HUDEP-2 (cell line): ENCODE data around the gene PLCD3.

Experiments used
- DNase-seq, 76 experiments: peaks; one replicate each; lab custom pipeline; 2025; ENCODE audit not compliant: unreplicated experiment in 76 of 76; lab: John Stamatoyannopoulos, UW

The PLCD3 gene

DNA sequence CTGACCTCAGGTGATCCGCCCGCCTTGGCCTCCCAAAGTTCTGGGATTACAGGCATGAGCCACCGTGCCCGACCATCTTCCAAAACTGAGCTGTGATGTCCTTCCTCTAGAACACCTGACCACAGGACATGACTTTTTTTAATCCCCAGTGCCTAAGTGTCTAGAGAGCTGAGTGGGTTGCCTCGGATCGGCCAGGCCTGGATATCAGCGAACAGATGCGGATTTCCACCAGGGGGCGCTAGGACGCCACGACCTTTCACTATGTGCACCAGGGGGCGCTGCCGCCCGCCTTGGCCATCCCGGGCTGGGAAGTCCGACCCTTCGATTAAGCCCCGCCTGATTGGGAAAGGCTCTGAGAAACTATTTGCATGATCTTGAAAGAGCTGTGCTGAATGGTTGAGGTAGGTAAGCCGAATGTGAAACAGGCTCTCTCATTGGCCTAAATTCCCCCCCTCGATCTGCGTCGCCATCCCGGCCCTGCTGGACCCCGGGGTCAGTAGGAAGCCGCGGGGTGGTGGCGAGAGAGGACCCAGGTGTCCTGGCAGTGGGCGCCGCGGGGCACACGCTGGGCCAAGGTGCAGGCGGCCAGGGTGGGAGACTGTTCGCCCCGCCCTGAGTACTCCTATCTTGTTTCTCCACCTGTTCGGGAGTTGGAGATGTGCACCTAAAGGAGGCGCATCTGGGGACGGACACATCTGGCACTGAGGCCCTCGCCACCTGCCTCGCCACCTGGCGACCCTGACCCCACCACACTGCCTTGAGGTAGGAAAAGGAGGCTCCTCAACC, 3.1 kb upstream of the PLCD3 start, which contains the start of gene ACBD4:
Gene ACBD4, plus strand, starts transcription at position 496 of the 786 bp plus-strand sequence. CDS start 458 bp downstream, outside the sequence.
- DNase-seq = peak in 74 of 76 experiments; percentile 67 to 98 (median 93)

DNA sequence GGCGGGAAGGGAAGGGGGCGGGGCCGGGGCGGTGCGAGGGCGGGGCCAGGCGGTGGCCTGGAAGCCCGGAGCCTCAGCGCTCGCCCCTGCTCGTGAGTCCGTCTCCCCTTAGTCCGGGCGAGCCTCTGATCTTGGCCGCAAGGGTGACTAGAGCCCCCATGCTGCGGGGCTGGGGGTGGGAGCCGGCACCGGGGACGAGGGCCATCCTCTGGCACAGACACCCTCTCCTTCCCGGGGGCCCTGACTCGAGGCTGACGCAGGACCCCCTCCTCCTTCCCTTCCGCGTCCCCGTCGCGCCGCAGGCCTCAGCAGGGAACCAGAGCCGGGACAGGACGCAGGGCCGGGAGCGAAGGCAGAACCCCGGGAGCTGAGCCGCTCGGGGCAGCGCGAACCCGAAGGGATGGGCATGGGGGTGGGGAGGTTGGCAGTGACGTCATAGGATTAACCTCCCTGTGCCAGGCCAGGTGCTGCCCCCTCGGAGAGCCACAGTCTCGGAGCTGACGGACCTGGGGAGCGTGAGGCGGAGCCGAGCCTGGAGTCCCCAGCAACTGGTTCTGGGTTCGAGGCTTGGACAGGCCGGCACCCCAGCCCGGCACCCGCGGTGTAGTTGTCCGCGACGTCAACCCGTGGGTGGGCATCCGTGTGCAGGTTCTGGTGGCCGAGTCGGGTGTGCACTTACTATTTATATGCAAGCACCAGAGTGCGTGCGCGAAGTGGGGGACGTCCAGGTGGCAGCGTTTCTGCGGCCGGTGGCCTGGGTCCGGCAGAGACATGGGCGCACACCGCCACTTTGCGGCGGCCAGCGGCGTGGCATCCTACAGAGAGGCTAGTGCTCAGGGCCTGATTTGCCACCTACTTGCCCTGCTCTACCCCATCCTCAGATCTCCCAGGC, 503 bp upstream of the PLCD3 start:
- peak in 68 of 76 experiments; percentile 14 to 83 (median 58) for DNase-seq

DNA sequence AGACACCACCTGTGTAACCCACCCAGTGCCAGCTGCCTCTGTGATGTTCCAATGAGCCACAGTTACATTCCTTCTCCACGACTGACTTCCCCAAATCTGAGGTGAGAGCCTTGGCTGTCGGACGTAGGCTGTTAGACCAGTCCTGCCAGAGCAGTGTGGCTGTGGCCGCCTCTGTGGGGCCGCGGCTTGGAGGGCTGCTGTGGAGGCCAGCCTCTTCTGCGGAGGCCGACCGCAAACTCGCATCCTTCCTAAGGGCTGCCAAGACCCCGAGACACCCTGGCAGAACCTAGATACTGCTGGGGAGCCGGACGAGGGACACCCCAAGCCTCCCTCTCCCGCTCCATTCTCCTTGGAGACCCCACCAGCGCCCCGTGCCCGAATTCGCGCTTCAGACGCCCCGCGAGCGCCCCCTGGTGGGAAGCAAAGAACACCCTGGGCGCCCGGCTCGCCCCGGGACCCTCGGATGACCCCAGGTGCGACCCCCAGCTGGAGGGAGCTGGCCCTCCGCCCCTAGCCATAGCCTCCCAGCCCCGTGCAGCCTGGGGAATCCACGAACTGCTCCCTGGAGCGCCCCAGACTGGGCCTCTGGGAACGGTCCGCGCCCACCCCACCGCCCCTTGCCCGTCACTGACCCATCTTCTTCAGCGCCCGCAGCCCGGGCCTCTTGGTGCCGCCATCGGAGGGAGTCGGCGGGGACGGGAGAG, 547 bp downstream of the PLCD3 start:
- DNase-seq = peak in 13 of 76 experiments; percentile 15 to 56 (median 26)

DNA sequence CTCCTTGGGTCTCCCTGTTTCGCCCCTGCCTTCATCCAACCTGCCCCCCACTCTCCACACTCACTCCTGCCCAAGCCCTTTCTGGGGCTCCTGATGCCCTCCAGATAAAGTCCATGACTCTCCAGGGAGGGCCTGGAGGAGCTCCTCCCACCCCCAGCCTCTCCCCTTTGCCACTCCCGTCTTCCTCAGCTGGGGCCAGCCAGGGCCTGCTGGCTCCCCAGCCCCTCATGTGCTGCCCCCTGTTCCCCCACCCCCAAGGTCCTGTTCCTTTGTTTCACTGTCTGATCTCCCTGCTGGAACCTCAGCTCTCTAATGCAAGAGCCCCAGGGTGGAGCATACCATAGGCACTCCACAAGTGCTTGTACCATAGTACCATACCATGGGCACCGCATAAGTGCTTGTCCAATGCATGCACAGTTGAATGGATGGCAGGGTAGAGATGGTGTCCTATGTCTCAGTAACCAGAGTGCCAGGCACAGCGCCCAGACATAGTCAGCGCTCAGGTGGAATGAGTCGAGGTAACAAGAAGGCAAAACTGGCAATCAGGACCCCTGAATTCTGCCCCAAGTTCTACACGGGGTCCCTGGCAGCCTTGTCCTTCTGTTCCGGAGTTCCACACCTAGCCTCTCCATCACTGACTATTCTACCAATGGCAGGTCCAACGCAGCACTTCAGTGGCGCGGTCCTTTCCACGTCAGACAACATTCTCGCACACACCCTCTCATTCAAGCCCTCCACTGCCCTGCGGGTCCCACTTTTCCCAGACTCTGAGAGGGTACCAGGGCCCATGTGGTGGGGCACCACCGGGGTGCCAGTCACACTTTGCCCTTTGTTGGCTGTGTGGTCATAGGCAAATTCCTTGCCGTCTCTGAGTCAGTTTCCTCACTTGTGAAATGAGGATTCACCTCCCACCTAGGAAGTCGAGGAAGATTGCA, 1.4 kb downstream of the PLCD3 start:
- no peak for DNase-seq

DNA sequence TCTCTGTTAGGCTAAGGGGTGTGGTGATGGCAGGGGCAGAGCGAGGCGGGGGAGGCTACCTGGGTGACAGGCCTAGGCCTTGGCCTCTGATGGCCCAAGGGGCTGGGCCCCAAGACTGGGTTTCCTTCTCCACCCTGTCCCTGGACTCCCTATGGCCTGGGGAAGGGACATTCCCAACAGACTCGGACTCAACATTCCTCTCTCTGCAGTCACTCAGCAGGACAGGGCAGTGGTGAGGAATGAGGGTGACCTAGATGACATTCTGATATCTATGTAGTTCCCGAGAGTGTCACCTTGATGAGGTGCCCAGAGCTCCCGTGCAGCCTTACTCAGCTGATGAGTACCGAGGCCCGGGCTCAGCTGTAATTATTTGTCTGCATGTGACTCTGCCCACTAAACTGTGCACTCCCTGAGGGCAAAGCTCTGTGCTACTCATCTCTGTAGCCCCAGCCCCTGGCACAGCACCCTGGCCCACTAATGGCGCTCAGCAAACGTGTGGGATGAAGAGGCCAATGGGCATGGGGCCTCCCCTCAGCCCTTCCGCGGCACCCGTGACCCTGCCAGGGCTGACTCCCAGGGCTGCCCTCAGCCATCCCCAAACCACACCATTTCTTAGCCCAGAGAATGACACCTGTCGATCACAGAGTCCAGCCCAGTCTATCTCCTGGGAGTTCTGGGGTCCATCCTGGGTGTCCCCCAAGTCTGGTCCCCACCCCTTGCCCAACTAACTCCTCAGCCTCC, 2.2 kb downstream of the PLCD3 start:
- no peak for DNase-seq

DNA sequence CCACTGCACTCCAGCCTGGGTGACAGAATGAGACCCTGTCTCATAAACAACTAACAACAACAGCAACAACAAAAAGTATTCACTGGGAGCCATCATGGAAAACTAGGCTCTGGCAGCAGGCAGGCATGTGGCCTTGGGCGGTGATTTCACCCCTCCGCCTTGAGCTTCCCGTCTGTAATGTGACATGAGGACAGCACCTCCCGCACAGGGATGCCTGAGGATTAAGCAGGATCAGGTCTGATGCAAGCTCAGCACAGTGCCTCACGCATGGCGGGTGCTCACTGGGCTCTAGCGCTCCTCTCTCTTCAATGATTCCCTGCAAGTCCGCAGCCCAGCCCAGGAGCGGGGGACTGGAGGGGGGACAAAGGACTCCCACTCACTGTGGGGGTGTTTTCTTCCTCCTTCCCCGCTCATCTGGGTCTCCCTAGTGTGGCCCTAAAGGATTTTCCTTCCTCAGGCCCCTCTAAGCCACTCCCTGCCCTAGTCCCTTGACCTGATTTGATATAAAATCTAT, 2.8 kb downstream of the PLCD3 start:
- DNase-seq = no peak

DNA sequence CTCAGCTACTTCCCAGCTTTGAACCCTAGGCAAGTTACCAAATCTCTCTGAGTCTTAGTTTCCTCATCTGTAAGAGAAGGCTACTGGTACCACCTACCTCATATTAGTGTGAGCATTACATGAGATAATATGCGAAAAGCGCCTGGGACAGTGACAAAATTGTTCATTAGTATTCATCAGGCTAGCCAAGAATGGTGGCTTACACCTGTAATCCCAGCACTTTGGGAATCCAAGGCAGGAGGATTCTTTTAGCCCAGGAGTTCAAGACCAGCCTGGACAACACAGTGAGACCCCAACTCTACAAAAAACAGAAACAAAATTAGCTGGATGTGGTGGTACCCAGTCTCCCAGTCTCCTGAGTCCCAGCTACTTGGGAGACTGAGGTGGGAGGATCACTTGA, 3.3 kb downstream of the PLCD3 start:
- DNase-seq = no peak

DNA sequence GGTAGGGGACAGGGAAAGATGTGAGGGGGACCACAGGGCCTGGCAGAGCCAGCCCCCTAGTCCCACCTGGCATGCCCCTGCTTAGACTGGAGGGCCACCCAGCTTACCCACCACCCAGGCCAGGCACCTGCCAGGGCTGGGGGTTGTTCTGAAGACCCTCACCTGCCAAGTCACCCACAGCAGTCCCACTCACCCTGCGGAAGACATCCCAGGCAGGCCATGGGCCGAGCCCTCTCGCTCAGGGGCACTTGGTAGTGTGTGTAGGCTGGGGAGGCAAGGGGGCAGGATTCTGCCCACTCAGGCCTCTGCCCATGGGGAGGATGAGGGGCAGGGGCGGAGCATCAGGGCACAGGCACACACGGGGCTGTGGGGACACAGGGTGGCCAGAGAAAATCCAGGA, 4.0 kb downstream of the PLCD3 start:
- no peak for DNase-seq

DNA sequence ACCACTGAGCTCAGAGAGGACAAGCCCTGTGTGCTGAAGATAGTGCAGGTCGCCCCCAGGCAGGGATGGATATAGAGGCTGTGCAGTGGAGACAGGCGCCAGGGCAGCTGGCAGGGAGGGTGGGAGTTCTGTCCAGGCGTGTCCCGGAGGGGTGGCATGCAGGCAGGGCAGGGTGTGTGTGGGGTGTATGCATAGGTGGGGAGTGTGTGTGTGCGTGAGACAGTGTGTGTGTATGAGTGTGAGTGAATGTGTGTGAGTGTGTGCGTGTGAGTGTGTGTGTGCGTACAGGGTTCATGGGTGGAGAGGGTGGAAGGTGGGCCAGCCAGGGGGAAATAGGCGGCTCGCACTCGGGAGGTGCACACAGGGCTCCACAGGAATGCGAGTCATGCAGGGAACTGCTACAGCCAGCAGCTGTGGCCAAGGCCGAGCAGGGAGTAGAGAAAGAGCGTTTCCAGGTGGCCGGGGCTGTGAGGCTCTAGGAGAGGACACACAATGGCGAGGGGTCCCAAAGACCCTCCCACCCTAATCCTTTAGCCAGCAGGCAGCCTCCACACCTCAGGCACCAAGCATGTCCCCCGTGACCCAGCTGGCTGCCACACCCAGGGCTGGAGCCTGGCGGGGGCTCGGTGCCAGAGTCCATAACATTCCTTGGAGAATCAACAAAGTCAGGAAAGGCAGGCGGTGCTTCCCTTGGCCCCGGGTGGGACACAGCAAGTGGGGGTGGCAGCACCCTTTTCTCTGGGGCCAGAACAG, 4.6 kb downstream of the PLCD3 start:
- DNase-seq = no peak

DNA sequence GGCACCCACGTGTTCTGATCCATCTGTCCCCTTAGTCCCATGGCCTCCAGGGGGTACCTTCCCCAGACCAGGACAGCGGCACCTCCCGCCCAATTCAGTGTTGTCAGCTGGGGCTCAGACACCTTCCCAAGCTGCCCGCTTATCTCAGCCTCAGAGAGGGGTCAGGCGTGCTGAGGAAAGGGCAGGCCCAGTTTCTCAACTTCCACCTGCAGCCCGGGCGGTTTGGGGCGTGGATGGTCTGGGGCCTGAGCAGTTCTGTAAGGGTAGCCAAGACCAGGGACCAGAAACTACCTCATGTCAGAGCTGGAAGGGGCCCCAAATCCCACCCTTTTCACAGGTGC, 5.1 kb downstream of the PLCD3 start:
- DNase-seq = no peak

DNA sequence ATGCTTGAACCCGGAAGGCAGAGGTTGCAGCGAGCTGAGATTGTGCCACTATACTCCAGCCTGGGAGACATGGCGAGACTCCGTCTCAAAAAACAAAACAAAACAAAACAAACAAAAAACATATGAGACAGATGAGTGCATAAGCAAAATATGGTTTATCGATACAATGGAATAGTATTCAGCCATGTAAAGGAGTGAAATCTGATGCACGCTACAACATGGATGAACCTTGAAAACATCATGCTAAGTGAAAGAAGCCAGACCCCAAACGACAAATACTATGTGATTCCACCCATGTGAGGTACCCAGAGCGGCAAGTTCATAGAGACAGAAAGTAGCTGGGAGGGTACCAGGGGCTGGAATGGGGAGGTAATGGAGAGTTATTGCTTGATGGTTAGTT, 6.8 kb downstream of the PLCD3 start:
- no peak for DNase-seq

DNA sequence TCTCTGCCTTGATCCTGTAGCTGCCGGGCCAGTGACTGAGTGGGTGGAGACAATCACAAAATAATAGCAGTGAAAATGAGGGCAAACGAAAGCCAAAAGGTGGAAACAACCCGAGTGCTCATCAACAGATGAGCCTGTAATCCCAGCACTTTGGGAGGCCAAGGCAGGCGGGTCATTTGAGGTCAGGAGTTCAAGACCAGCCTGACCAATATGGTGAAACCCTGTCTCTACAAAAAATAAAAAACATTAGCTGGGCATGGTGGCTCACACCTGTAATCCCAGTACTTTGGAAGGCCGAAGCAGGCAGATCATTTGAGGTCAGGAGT, 7.6 kb downstream of the PLCD3 start:
- peak in 5 of 76 experiments; percentile 10 to 38 (median 19) for DNase-seq

DNA sequence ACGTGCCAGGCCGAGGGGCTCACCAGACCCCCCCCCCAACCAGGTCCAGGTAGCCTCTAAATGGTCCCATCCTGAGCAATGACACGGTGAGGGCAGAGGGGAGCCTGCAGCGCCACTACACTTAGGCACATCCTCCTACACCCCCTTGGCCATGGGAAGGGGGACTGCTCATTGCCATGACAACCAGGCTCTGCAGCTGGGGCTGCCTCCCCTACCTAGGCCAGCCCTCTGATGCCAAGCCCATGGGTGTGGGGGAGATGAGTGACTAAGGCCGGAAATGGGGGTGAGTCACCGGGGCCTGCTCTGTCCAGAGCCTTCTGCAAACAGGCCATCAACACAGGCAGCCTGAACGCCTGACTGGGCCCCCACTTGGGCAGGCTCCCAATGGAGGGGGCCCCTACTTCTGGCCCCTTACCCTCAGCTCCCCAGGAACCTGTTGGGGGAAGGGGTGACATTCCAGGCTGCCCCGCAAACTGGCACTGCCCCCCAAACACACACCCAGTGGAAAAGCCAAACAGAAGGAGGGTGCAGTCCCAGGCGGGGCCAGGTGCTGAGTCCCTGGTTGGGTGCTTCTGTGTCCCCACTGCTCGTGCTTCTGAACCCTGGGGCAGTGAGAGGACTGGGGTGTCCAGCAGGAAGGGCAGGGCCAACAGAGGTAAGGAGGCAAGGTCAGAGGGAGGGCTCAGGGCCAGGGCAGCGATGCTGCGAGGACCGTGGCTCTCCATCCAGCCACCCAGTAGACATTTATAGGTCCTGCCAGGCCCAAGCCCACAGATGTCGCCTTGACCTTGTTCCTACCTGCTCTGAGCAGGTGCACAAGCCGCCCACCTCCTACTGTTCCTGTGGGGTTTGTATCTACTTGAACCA, 8.2 kb downstream of the PLCD3 start:
- DNase-seq = peak in 66 of 76 experiments; percentile 7 to 85 (median 55)

DNA sequence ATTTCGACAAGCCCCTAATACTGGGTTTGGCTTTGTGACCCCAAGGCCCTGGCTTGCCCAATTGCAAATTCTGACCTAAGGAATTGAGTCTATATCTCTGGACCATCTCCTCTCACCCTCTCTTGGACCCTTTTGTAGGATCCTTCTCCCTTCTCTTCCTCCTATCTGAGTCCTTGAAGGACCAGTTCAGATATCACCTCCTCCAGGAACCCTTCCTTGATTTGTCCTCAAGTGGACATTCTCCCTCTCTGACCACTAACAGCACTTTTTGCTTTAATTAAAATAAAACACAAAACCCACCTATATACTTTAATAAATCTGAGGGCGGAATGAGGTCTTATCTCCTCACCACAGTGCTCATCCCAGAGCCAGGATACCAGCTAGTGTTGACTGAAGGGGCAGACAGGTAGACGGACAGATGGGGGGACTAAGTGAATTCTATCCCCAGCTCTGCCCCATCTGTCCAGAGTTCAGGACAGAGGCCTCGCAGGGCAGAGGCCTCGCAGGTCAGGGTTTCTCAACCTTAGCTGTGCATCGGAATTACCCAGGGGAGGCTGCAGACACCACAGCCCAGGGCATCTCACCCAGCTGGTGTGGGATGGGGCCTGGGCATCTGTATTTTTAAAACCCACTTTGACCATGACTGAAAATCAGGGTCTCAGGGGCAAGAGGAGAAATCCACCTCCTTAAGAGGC, 9.1 kb downstream of the PLCD3 start:
- no peak for DNase-seq

DNA sequence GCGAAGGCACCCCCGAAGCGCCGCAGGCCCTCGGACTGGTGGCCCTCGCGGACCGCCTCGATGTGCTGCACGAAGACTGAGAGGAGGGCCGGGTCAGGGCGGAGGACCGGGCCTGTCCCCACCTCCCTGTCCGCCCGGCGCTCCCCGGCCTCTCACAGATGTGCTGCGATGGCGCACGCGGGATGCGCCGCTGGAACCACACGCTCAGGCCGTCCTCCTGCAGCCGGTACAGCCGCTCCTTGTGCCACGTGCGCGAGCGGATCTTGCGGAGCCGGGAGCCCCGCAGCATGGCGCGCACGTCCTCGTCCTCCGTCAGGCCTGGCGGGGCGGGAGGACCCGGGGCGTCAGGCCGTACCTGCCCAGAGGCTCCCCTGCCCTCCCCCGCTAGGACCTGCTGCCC, 11.3 kb downstream of the PLCD3 start:
- DNase-seq = no peak

DNA sequence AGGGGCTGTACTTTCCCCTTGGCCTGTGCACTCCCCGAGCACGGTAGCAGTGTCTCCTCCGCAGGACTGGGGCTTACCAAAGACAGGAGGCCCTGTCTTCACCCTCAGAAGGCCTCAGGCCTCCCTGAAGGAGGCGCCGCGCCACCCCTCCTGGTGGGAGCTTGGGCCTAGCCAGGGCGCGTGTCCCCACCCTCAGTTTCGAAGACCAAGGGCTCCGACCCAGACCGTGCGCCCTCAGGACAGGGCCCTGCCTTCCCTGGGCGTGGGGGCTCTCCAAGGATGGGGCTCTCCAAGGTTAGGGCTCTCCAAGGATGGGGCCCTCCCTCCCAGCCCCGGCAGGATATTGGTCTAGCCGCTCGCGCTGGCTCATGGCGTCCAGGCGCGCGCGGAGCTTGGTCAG, 11.8 kb downstream of the PLCD3 start:
- no peak for DNase-seq

DNA sequence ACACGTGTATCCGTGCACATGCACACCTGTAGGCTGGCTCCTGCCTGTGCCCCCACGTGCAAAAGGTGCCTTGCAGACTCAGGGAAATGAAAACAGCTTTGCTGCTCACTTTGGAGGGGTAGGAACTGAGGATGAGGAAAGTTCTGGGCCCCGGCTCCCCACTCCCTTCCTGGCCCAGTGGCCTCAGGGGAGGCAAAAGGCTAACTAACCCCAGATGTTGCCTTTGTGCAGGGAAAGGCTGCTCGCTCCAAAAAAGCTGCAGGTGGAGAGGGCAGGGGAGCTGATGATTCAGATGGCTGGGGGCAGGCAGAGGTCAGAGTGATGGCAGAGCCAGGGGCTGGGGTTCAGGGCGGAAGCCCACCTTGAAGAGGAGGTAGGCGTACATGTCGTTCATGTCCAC, 12.4 kb downstream of the PLCD3 start:
- no peak for DNase-seq
